GM23338 (cell line): ENCODE measurements around the gene DMTF1. TPM values are rescaled to one million over a fixed set of nuclear protein-coding genes. Genes with fewer than 3 reads are reported as not detected.

Experiments used
- ATAC-seq: fragments of 200-7000 bp; cut with Tn5 transposase; 3 replicates; pipeline ENCODE4 v1.9.1; 2020
- DNase-seq: peaks from one replicate; pipeline ENCODE4 v3.0.0-alpha.2; 2015; ENCODE audit warnings: low spot score
- H2AFZ ChIP-seq: fragments of 200-600 bp; sonication (generic); 2 replicates; pipeline ENCODE4 v1.8.0; 2016; ENCODE audit warnings: antibody characterized with exemption, mild to moderate bottlenecking, moderate library complexity
- H3F3A ChIP-seq: fragments of 200-600 bp; sonication (generic); replicated peaks from 2 replicates; pipeline ENCODE4 v1.8.0; 2017; ENCODE audit warnings: antibody characterized with exemption, mixed run types, low read depth
- H3K27ac ChIP-seq: fragments of 200-600 bp; sonication (generic); 2 replicates; pipeline ENCODE4 v1.6.1; 2016; ENCODE audit warnings: low read depth
- H3K27me3 ChIP-seq: fragments of 200-600 bp; sonication (generic); 2 replicates; pipeline ENCODE4 v1.8.0; 2016; ENCODE audit warnings: mild to moderate bottlenecking, mixed run types, moderate library complexity; ENCODE audit not compliant: insufficient read depth
- H3K36me3 ChIP-seq: fragments of 200-600 bp; sonication (generic); 2 replicates; pipeline ENCODE4 v1.8.0; 2016; ENCODE audit warnings: mild to moderate bottlenecking; ENCODE audit not compliant: insufficient read depth
- H3K4me1 ChIP-seq: fragments of 200-600 bp; sonication (generic); 2 replicates; pipeline ENCODE4 v1.8.0; 2016; ENCODE audit warnings: mild to moderate bottlenecking, moderate library complexity; ENCODE audit not compliant: insufficient read depth
- H3K4me2 ChIP-seq: fragments of 200-600 bp; sonication (generic); 2 replicates; pipeline ENCODE4 v1.7.1; 2017; ENCODE audit warnings: mixed run types
- H3K4me3 ChIP-seq: fragments of 200-600 bp; sonication (generic); 2 replicates; pipeline ENCODE4 v1.6.1; 2016; ENCODE audit warnings: mixed run types
- H3K79me2 ChIP-seq: fragments of 200-600 bp; sonication (generic); replicated peaks from 2 replicates; pipeline ENCODE4 v1.8.0; 2017; ENCODE audit warnings: mild to moderate bottlenecking; ENCODE audit not compliant: insufficient read depth
- H3K9me2 ChIP-seq: fragments of 200-600 bp; sonication (generic); 2 replicates; pipeline ENCODE4 v1.8.0; 2017; ENCODE audit not compliant: insufficient read depth
- H4K20me1 ChIP-seq: fragments of 200-600 bp; sonication (generic); replicated peaks from 2 replicates; pipeline ENCODE4 v1.8.0; 2017; ENCODE audit warnings: mild to moderate bottlenecking; ENCODE audit not compliant: insufficient read depth
- H3K27ac Mint-ChIP-seq: 2 replicates; pipeline ENCODE4 v1.8.0; 2020; ENCODE audit warnings: inconsistent platforms, mild to moderate bottlenecking, moderate library complexity, mixed read lengths
- H3K27me3 Mint-ChIP-seq: 3 replicates; pipeline ENCODE4 v1.8.0; 2022; ENCODE audit warnings: low read depth, mild to moderate bottlenecking, moderate library complexity, mixed read lengths, inconsistent platforms; ENCODE audit not compliant: insufficient read depth, poor library complexity
- H3K36me3 Mint-ChIP-seq: 3 replicates; pipeline ENCODE4 v1.8.0; 2021; ENCODE audit warnings: low read depth, mild to moderate bottlenecking, inconsistent platforms, moderate library complexity, mixed read lengths
- H3K4me1 Mint-ChIP-seq: 3 replicates; pipeline ENCODE4 v1.8.0; 2020; ENCODE audit warnings: mild to moderate bottlenecking, inconsistent platforms, mixed read lengths
- H3K4me3 Mint-ChIP-seq: 3 replicates; pipeline ENCODE4 v1.8.0; 2021; ENCODE audit warnings: moderate library complexity, mild to moderate bottlenecking, inconsistent platforms, mixed read lengths
- H3K9me3 Mint-ChIP-seq: 3 replicates; pipeline ENCODE4 v1.8.0; 2020; ENCODE audit warnings: moderate library complexity, mild to moderate bottlenecking, inconsistent platforms, mixed read lengths
- CREB1 ChIP-seq: fragments of 250-450 bp; sonication (Bioruptor Pico); IDR thresholded peaks from 2 replicates; pipeline ENCODE4 v1.5.0; 2020; ENCODE audit warnings: low read depth, mild to moderate bottlenecking, moderate library complexity
- ETS1 ChIP-seq: IDR thresholded peaks from 2 replicates; pipeline ENCODE4 v1.6.1; 2016; ENCODE audit warnings: antibody characterized with exemption
- EZH2 ChIP-seq: fragments of 200-600 bp; sonication (generic); IDR thresholded peaks from one replicate; pipeline ENCODE4 v1.8.0; 2017; ENCODE audit warnings: antibody characterized with exemption, mild to moderate bottlenecking, low read depth; ENCODE audit not compliant: unreplicated experiment
- NANOG ChIP-seq: IDR thresholded peaks from 2 replicates; pipeline ENCODE4 v1.6.1; 2016; ENCODE audit warnings: antibody characterized with exemption, borderline replicate concordance
- POLR2AphosphoS5 ChIP-seq: IDR thresholded peaks from 2 replicates; pipeline ENCODE4 v1.6.1; 2016; ENCODE audit warnings: antibody characterized with exemption, low read depth
- REST ChIP-seq: IDR thresholded peaks from one replicate; pipeline ENCODE4 v1.6.1; 2018; ENCODE audit warnings: antibody characterized with exemption; ENCODE audit not compliant: unreplicated experiment
- STAT1 ChIP-seq: IDR thresholded peaks from one replicate; pipeline ENCODE4 v1.6.1; 2016; ENCODE audit warnings: antibody characterized with exemption; ENCODE audit not compliant: unreplicated experiment
- ZNF114 ChIP-seq: fragments of 250-450 bp; sonication (Bioruptor Pico); IDR thresholded peaks from 2 replicates; pipeline ENCODE4 v1.5.0; 2020; ENCODE audit warnings: mild to moderate bottlenecking, moderate library complexity
- ZNF331 ChIP-seq: fragments of 250-450 bp; sonication (Bioruptor Pico); IDR thresholded peaks from 2 replicates; pipeline ENCODE4 v1.5.0; 2020; ENCODE audit warnings: low read depth, mild to moderate bottlenecking, moderate library complexity
- polyA plus RNA-seq: library from polyadenylated mRNA; unstranded; fragments of >200 nt; fragmentation: Nextera tagmentation; extraction: Ambion mirVana; gene quantifications from 2 replicates; pipeline ENCODE4 v1.2.1, GENCODE V29; 2016
- total RNA-seq: library from RNA; depleted of rRNA; stranded (reverse); fragments of >200 nt; shearing (Covaris generic); gene quantifications from 2 replicates; pipeline ENCODE4 v1.2.3, GENCODE V29; 2014
- TF ChIP-seq, protein P1 (sequence below): fragments of 250-450 bp; sonication (Bioruptor Pico); IDR thresholded peaks from 2 replicates; pipeline ENCODE4 v1.5.0; 2020; ENCODE audit warnings: mild to moderate bottlenecking, moderate library complexity

DMTF1 gene
- total and polyA plus RNA-seq, 2 experiments from 2014 or later: 60.4 to 114 TPM

GRCh38 chr7:87154569-87154968 lies 2.3 kb downstream of the DMTF1 start (continued):
- TF ChIP-seq, protein P1, sequence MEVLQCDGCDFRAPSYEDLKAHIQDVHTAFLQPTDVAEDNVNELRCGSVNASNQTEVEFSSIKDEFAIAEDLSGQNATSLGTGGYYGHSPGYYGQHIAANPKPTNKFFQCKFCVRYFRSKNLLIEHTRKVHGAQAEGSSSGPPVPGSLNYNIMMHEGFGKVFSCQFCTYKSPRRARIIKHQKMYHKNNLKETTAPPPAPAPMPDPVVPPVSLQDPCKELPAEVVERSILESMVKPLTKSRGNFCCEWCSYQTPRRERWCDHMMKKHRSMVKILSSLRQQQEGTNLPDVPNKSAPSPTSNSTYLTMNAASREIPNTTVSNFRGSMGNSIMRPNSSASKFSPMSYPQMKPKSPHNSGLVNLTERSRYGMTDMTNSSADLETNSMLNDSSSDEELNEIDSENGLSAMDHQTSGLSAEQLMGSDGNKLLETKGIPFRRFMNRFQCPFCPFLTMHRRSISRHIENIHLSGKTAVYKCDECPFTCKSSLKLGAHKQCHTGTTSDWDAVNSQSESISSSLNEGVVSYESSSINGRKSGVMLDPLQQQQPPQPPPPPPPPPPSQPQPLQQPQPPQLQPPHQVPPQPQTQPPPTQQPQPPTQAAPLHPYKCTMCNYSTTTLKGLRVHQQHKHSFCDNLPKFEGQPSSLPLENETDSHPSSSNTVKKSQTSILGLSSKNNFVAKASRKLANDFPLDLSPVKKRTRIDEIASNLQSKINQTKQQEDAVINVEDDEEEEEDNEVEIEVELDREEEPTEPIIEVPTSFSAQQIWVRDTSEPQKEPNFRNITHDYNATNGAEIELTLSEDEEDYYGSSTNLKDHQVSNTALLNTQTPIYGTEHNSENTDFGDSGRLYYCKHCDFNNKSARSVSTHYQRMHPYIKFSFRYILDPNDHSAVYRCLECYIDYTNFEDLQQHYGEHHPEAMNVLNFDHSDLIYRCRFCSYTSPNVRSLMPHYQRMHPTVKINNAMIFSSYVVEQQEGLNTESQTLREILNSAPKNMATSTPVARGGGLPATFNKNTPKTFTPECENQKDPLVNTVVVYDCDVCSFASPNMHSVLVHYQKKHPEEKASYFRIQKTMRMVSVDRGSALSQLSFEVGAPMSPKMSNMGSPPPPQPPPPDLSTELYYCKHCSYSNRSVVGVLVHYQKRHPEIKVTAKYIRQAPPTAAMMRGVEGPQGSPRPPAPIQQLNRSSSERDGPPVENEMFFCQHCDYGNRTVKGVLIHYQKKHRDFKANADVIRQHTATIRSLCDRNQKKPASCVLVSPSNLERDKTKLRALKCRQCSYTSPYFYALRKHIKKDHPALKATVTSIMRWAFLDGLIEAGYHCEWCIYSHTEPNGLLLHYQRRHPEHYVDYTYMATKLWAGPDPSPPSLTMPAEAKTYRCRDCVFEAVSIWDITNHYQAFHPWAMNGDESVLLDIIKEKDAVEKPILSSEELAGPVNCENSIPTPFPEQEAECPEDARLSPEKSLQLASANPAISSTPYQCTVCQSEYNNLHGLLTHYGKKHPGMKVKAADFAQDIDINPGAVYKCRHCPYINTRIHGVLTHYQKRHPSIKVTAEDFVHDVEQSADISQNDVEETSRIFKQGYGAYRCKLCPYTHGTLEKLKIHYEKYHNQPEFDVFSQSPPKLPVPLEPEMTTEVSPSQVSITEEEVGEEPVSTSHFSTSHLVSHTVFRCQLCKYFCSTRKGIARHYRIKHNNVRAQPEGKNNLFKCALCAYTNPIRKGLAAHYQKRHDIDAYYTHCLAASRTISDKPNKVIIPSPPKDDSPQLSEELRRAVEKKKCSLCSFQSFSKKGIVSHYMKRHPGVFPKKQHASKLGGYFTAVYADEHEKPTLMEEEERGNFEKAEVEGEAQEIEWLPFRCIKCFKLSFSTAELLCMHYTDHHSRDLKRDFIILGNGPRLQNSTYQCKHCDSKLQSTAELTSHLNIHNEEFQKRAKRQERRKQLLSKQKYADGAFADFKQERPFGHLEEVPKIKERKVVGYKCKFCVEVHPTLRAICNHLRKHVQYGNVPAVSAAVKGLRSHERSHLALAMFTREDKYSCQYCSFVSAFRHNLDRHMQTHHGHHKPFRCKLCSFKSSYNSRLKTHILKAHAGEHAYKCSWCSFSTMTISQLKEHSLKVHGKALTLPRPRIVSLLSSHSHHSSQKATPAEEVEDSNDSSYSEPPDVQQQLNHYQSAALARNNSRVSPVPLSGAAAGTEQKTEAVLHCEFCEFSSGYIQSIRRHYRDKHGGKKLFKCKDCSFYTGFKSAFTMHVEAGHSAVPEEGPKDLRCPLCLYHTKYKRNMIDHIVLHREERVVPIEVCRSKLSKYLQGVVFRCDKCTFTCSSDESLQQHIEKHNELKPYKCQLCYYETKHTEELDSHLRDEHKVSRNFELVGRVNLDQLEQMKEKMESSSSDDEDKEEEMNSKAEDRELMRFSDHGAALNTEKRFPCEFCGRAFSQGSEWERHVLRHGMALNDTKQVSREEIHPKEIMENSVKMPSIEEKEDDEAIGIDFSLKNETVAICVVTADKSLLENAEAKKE (CRISPR knock-in tag): no peak
- TF ChIP-seq REST (no peak), NANOG (no peak)

GRCh38 chr7:87155788-87156187 lies 3.5 kb downstream of the DMTF1 start:
- peaks cover 22% of the 10 kb centered on the region for H3K4me1 Mint-ChIP-seq
- H3K4me1 ChIP-seq: 0 out of 2 replicates have a peak, but pooled peaks cover 8% of the 10 kb centered on the region
- no peaks in the 10 kb centered on the region for H3K36me3 ChIP-seq
- H3K27me3 Mint-ChIP-seq: peaks cover 11% of the 10 kb centered on the region
- ATAC-seq: no peak
- no peak overlapping the region; the same call in 1 of the 2 replicates for H3K4me3 ChIP-seq
- H4K20me1 ChIP-seq: peaks cover 43% of the 10 kb centered on the region
- no peaks in the 10 kb centered on the region for H3K9me2 ChIP-seq
- no peak overlapping the region for H3K4me2 ChIP-seq
- H3K27ac ChIP-seq: no peak overlapping the region
- no peak overlapping the region; the same call in 1 of the 2 replicates for H3K27ac Mint-ChIP-seq
- DNase-seq: no peak
- no peaks in the 10 kb centered on the region for H3F3A ChIP-seq
- peak overlapping the region; percentile 47 for H3K4me3 Mint-ChIP-seq
- peaks cover 21% of the 10 kb centered on the region for H3K36me3 Mint-ChIP-seq
- no peak overlapping the region for H2AFZ ChIP-seq
- H3K27me3 ChIP-seq: no peaks in the 10 kb centered on the region
- H3K9me3 Mint-ChIP-seq: 0 out of 3 replicates have a peak, but pooled peaks cover 3% of the 10 kb centered on the region
- H3K79me2 ChIP-seq: peaks cover 84% of the 10 kb centered on the region
- TF ChIP-seq POLR2AphosphoS5: no peak
- TF ChIP-seq CREB1 (CRISPR knock-in tag): no peak
- no peak for TF ChIP-seq ZNF331 (CRISPR knock-in tag)
- TF ChIP-seq STAT1: no peak
- no peak for TF ChIP-seq REST
- no peak for TF ChIP-seq ZNF114 (CRISPR knock-in tag)
- no peak for TF ChIP-seq ETS1
- no peak for TF ChIP-seq NANOG
- TF ChIP-seq EZH2: no peak
